PFSK-1 (cell line): Measurements from ENCODE around the gene PLEKHG3.

ENCODE experiments used
- FOXP2 ChIP-seq: optimal IDR thresholded peaks from 2 replicates; pipeline ENCODE3; 2011; ENCODE audit warnings: borderline replicate concordance, control low read depth, inconsistent platforms; ENCODE audit not compliant: insufficient read depth; ENCODE audit errors: extremely low read length, extremely low read depth
- POLR2AphosphoS5 ChIP-seq: IDR thresholded peaks from 2 replicates; pipeline ENCODE4 v1.6.1; 2012; ENCODE audit warnings: low read depth, mild to moderate bottlenecking, control low read depth, low read length, moderate library complexity
- REST ChIP-seq, 2 experiments: IDR thresholded peaks; 2 replicates each; pipeline versions ENCODE4 v1.6.1 to v1.8.0; 2011 to 2012; ENCODE audit warnings: low read depth in 2 of 2, low read length in 2 of 2, control low read depth in 1 of 2, inconsistent platforms in 1 of 2, mild to moderate bottlenecking in 1 of 2, moderate library complexity in 1 of 2; ENCODE audit not compliant: insufficient read depth in 1 of 2
- SIN3A ChIP-seq: IDR thresholded peaks from 2 replicates; pipeline ENCODE4 v1.6.1; 2012; ENCODE audit warnings: mild to moderate bottlenecking, low read length, moderate library complexity, borderline replicate concordance; ENCODE audit not compliant: insufficient read depth
- TAF1 ChIP-seq: IDR thresholded peaks from 2 replicates; pipeline ENCODE4 v1.6.1; 2012; ENCODE audit warnings: low read length, control low read depth, borderline replicate concordance; ENCODE audit not compliant: insufficient read depth

The PLEKHG3 gene

GRCh38 chr14:64777461-64777860 lies 73.2 kb downstream of the PLEKHG3 start:
- no peak for TF ChIP-seq TAF1
- TF ChIP-seq REST (IDR thresholded peaks at IDR 0.05; ENCODE audit: insufficient read depth in 1 of 2, low read depth in 2 of 2, low read length in 2 of 2): no peak
- no peak for TF ChIP-seq SIN3A
- TF ChIP-seq FOXP2: no peak
- TF ChIP-seq POLR2AphosphoS5: no peak

- TF ChIP-seq TAF1 (no peak), SIN3A (no peak), FOXP2 (no peak), REST (IDR thresholded peaks at IDR 0.05; ENCODE audit: insufficient read depth in 1 of 2, low read depth in 2 of 2, low read length in 2 of 2) (no peak), POLR2AphosphoS5 (no peak)
These were observed 74.0 kb downstream of the PLEKHG3 start for GRCh38 chr14:64778104-64778754.

GRCh38 chr14:64779472-64779871 lies 75.2 kb downstream of the PLEKHG3 start:
- TF ChIP-seq REST (IDR thresholded peaks at IDR 0.05; ENCODE audit: insufficient read depth in 1 of 2, low read depth in 2 of 2, low read length in 2 of 2): no peak

- TF ChIP-seq TAF1 (no peak), REST (IDR thresholded peaks at IDR 0.05; ENCODE audit: insufficient read depth in 1 of 2, low read depth in 2 of 2, low read length in 2 of 2) (no peak), POLR2AphosphoS5 (no peak), SIN3A (no peak), FOXP2 (no peak)
These were observed 78.0 kb downstream of the PLEKHG3 start for GRCh38 chr14:64782196-64782595.

GRCh38 chr14:64784006-64784405 lies 79.8 kb downstream of the PLEKHG3 start:
- no peak for TF ChIP-seq SIN3A
- no peak for TF ChIP-seq TAF1
- no peak for TF ChIP-seq FOXP2
- no peak for TF ChIP-seq POLR2AphosphoS5
- no peak for TF ChIP-seq REST (IDR thresholded peaks at IDR 0.05; ENCODE audit: insufficient read depth in 1 of 2, low read depth in 2 of 2, low read length in 2 of 2)
